EH (cell line): ENCODE results near the gene ATRAID.

Source experiments
- DNase-seq: peaks from one replicate; pipeline ENCODE4 v3.0.0-alpha.2; 2015; ENCODE audit warnings: low read depth

Gene ATRAID

DNA sequence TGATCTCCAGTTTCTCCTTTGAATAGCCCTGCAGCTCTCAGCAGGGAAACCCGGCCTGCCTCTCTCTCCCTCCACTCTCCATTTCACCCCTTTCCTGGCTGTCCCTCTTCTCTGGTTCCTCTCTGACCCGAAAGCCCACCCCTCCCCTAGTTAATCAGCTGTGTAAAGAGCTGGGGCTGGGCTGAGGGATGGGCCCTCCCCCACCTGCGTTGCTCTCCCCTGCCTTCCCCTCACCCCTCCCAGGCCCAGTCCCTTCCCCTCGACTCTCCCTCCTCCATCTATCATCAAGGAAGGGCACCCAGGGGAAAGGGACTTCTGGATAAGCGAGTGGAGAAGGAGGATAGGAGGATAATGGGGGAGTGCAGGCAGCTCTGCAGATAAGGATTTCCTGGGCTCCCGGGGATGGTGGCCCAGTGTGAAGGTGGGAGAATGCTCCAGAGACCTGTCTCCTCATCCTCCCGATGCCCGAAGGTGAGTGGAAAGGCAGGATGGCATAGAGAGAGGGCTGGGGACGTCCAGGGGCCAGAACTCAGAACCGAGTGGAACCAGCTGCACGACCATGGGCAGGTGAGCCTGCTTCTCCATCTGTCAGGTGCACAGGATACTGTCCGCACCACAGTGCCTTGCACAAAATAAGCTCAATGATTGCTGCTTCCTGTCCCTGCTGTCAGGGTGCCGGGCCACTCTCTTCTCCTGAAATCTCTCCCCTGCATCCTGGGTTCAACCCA, 39.0 kb downstream of the ATRAID start:
- no peak for DNase-seq

DNA sequence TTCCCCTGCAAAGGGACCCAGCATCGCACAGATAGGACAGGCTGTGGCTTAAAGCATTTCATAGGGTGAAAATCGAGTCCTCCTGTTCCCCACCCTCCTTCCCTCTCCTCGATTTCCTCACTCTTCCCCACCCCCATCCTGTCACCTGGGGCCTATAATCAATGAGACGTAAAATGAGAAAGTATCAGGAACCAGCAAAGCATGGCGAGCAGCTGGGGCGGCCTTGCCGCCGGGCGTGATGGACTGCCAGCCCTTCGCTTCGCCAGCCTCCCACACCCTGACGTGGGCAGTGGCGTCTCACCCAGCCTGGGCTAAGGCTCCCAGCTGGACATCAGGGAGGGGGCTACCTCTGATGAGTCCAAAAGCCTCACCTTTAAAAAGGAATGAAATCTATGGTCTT, 39.9 kb downstream of the ATRAID start:
- DNase-seq = no peak

GRCh38 chr2:27255187-27255586, 43.3 kb downstream of the ATRAID start:
- no peak for DNase-seq

- peak; percentile 68 for DNase-seq
Observed at GRCh38 chr2:27255660-27256059, 43.8 kb downstream of the ATRAID start.

- no peak for DNase-seq
Observed at GRCh38 chr2:27256855-27257454, 45.1 kb downstream of the ATRAID start.

DNA sequence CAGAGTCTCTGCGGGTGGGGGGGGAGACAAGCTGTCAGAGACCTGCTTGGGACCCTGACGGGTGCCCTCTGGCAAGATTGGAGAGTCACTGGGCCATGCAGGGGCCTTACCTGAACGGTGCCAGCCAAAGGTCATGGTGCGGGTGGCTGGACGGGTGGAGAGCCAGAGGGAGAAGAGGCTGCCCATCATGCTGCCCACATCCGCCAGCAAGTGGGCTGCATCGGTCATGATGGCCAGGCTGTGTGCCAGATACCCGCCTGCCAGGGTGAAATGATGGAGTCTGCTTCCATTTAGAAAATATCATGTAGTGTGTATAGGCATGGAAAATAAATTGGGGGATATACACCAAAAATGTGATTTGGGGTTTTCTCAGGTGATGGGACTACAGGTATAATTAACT, 46.2 kb downstream of the ATRAID start:
- DNase-seq = no peak

GRCh38 chr2:27261241-27261925, 49.5 kb downstream of the ATRAID start:
- no peak for DNase-seq

GRCh38 chr2:27261926-27262298, 50.1 kb downstream of the ATRAID start:
- no peak for DNase-seq

GRCh38 chr2:27262379-27263286, 50.8 kb downstream of the ATRAID start, which contains the start of gene SLC30A3:
Gene SLC30A3 (minus strand): TSS chr2:27263047. CDS start chr2:27262906, 141 bp downstream.
- peak; percentile 56 for DNase-seq

- DNase-seq = no peak
Observed at GRCh38 chr2:27263287-27264252, 51.7 kb downstream of the ATRAID start.

DNA sequence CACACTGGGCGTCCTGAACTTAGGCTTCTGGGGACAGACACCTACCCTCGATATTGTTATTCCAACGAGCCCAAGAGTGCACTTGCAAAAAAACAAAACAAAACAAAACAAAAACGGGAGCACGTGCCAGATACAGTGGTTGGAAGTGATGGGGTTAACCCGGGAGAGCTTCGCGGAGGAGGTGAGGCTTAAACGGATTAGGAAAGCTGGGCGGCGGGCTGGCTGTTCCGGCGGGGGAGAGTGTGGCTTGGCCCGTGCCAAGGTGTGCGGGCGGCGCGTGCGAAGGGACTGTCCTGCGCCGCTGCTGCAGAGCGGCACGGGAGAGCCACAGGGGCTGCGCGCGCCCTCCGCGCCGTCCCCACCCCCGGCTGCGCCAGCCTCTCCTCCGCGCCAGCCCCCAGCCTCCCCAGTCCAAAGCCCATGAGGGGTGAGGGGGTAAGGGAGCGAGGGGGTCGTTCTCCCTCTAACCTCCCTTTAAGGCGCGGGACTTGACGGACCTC, 52.5 kb downstream of the ATRAID start:
- no peak for DNase-seq

DNA sequence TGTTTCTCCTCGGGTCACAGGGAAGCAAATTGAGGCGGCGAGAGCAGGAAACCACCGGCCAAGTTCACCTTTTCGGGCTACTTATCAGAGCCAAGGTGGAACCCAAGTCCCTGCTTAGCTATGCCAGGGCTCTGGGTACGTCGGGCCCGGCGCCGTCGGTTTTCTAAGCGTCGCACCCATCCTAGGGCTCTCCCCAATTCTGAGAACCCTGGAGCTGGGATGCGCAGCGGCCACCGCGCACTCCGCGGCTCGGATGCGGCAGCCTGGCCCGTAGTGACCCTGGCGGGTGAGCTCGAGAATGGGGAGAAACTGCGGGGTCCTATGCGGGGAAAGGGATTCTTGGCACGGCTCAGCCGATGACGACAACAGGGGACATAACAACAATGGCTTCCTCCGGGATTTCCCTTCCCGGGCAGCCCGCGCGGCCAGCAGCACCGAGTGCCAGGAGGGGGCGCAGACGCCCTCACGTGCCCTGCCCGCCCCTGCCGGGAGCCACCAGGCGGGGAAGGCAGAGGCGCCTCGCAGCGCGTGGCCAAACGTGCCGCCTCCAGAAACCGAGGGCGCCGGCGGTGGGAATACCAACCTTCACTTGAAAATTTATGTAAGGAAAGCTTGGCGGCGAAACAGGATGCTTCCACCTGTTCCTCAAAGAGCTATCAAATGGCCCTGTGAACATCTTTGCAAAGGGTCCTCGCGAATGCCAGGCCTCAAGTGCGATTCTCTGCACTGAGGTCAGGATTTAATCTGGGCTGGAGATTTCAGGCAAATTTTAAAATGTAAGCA, 53.1 kb downstream of the ATRAID start:
- peak; percentile 63 for DNase-seq

GRCh38 chr2:27265536-27265870, 53.7 kb downstream of the ATRAID start:
- DNase-seq = no peak
